Measurements from ENCODE around the gene AMBP.

Gene AMBP

GRCh38 chr9:114027159-114027862, 50.8 kb downstream of the AMBP start:
- H3K4me3 ChIP-seq (ENCODE audit: low read length, poor library complexity, severe bottlenecking) = no peak overlapping the region
- no peaks in the 10 kb centered on the region for H3K79me2 ChIP-seq (ENCODE audit: insufficient read depth, low read length)
- TF ChIP-seq CTCF (conservative IDR thresholded peaks at IDR 0.05; ENCODE audit: low read length) (no peak), EZH2phosphoT487 (IDR thresholded peaks at IDR 0.05; ENCODE audit: borderline replicate concordance) (no peak)
- H4K20me1 ChIP-seq (ENCODE audit: insufficient read depth, low read length, poor library complexity, severe bottlenecking) = no peaks in the 10 kb centered on the region
- no peak overlapping the region for H2AFZ ChIP-seq (ENCODE audit: low read length)
- H3K9me3 ChIP-seq (ENCODE audit: insufficient read depth, low read depth, low read length) = peaks cover 5% of the 10 kb centered on the region; the same call in 1 of the 2 replicates
- no peaks in the 10 kb centered on the region for H3K4me1 ChIP-seq (ENCODE audit: insufficient read depth, low read length, poor library complexity, severe bottlenecking)
- H3K27me3 ChIP-seq (ENCODE audit: insufficient read depth, low read length, poor library complexity, severe bottlenecking) = no peaks in the 10 kb centered on the region
- no peak overlapping the region for H3K4me2 ChIP-seq (ENCODE audit: low read depth, low read length, poor library complexity, severe bottlenecking)
- no peak overlapping the region for H3K9ac ChIP-seq (ENCODE audit: low read depth, low read length, poor library complexity, severe bottlenecking)
- H3F3A ChIP-seq (ENCODE audit: low read depth) = no peaks in the 10 kb centered on the region
- no peaks in the 10 kb centered on the region for H3K9me2 ChIP-seq (replicated peaks; ENCODE audit: low read depth, low read length)
- peaks cover 54% of the 10 kb centered on the region for H3K36me3 ChIP-seq (ENCODE audit: insufficient read depth, low read length)

GRCh38 chr9:114026335-114026734, 51.8 kb downstream of the AMBP start:
- H3K79me2 ChIP-seq (ENCODE audit: insufficient read depth, low read length) = no peaks in the 10 kb centered on the region
- no peaks in the 10 kb centered on the region for H3K4me1 ChIP-seq (ENCODE audit: insufficient read depth, low read length, poor library complexity, severe bottlenecking)
- H3K9me2 ChIP-seq (replicated peaks; ENCODE audit: low read depth, low read length) = no peaks in the 10 kb centered on the region
- H3K9ac ChIP-seq (ENCODE audit: low read depth, low read length, poor library complexity, severe bottlenecking) = no peak overlapping the region
- no peak overlapping the region for H2AFZ ChIP-seq (ENCODE audit: low read length)
- no peak overlapping the region for H3K4me3 ChIP-seq (ENCODE audit: low read length, poor library complexity, severe bottlenecking)
- no peak for TF ChIP-seq EZH2phosphoT487 (IDR thresholded peaks at IDR 0.05; ENCODE audit: borderline replicate concordance)
- no peak for TF ChIP-seq CTCF (conservative IDR thresholded peaks at IDR 0.05; ENCODE audit: low read length)
- H3F3A ChIP-seq (ENCODE audit: low read depth) = no peaks in the 10 kb centered on the region
- no peaks in the 10 kb centered on the region for H3K27me3 ChIP-seq (ENCODE audit: insufficient read depth, low read length, poor library complexity, severe bottlenecking)
- peaks cover 59% of the 10 kb centered on the region for H3K36me3 ChIP-seq (ENCODE audit: insufficient read depth, low read length)
- no peak overlapping the region for H3K4me2 ChIP-seq (ENCODE audit: low read depth, low read length, poor library complexity, severe bottlenecking)
- H4K20me1 ChIP-seq (ENCODE audit: insufficient read depth, low read length, poor library complexity, severe bottlenecking) = no peaks in the 10 kb centered on the region
- peaks cover 5% of the 10 kb centered on the region; the same call in 1 of the 2 replicates for H3K9me3 ChIP-seq (ENCODE audit: insufficient read depth, low read depth, low read length)

GRCh38 chr9:114025760-114026159, 52.3 kb downstream of the AMBP start:
- no peaks in the 10 kb centered on the region for H4K20me1 ChIP-seq (ENCODE audit: insufficient read depth, low read length, poor library complexity, severe bottlenecking)
- H3F3A ChIP-seq (ENCODE audit: low read depth) = no peaks in the 10 kb centered on the region
- no peaks in the 10 kb centered on the region for H3K4me1 ChIP-seq (ENCODE audit: insufficient read depth, low read length, poor library complexity, severe bottlenecking)
- peaks cover 5% of the 10 kb centered on the region; the same call in 1 of the 2 replicates for H3K9me3 ChIP-seq (ENCODE audit: insufficient read depth, low read depth, low read length)
- TF ChIP-seq CTCF (conservative IDR thresholded peaks at IDR 0.05; ENCODE audit: low read length) (no peak), EZH2phosphoT487 (IDR thresholded peaks at IDR 0.05; ENCODE audit: borderline replicate concordance) (no peak)
- H3K4me2 ChIP-seq (ENCODE audit: low read depth, low read length, poor library complexity, severe bottlenecking) = no peak overlapping the region
- no peak overlapping the region for H3K9ac ChIP-seq (ENCODE audit: low read depth, low read length, poor library complexity, severe bottlenecking)
- no peaks in the 10 kb centered on the region for H3K79me2 ChIP-seq (ENCODE audit: insufficient read depth, low read length)
- no peak overlapping the region for H2AFZ ChIP-seq (ENCODE audit: low read length)
- no peaks in the 10 kb centered on the region for H3K27me3 ChIP-seq (ENCODE audit: insufficient read depth, low read length, poor library complexity, severe bottlenecking)
- peaks cover 60% of the 10 kb centered on the region for H3K36me3 ChIP-seq (ENCODE audit: insufficient read depth, low read length)
- no peaks in the 10 kb centered on the region for H3K9me2 ChIP-seq (replicated peaks; ENCODE audit: low read depth, low read length)
- no peak overlapping the region for H3K4me3 ChIP-seq (ENCODE audit: low read length, poor library complexity, severe bottlenecking)
